Measurements from ENCODE around the gene HPS4. TPM values are rescaled to one million over a fixed set of nuclear protein-coding genes. Genes with fewer than 3 reads are reported as not detected.

HPS4 gene
- total RNA-seq, 4 donors from 2014 or later = 29.1 to 51.2 (median 37.2) TPM

DNA sequence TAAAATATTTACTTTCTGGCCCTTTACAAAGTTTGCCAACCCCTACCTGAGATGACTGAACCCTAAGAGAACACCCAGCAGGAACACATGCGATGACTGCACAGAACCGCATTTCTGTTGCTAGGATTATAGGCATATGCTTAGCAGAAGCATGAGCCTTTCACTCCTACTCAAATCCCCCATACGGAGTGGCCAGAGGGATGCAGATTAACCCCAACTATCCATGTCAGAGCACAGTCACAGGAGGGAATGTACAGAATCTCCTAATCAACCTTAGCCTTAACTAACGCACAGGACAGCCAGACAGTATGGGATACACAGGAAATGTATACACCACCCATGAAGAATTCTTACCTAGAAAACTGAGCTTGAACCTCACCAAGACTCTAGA lies 6.2 kb downstream of the HPS4 start:
- no peak overlapping the region for H3K4me3 ChIP-seq
- no peak overlapping the region for H3K27ac ChIP-seq
- peaks cover 16 to 39% (median 30%) of the 10 kb centered on the region in 4 donors for H3K4me1 ChIP-seq
- H3K36me3 ChIP-seq = peaks cover 0 to 36% (median 9%) of the 10 kb centered on the region in 4 donors
- H3K9me3 ChIP-seq = no peaks in the 10 kb centered on the region
- no peaks in the 10 kb centered on the region for H3K27me3 ChIP-seq
- TF ChIP-seq POLR2A (IDR thresholded peaks at IDR 0.05) (no peak), POLR2AphosphoS5 (IDR thresholded peaks at IDR 0.05) (no peak), EP300 (IDR thresholded peaks at IDR 0.05; ENCODE audit: low read depth) (no peak)
- TF ChIP-seq, protein P1, sequence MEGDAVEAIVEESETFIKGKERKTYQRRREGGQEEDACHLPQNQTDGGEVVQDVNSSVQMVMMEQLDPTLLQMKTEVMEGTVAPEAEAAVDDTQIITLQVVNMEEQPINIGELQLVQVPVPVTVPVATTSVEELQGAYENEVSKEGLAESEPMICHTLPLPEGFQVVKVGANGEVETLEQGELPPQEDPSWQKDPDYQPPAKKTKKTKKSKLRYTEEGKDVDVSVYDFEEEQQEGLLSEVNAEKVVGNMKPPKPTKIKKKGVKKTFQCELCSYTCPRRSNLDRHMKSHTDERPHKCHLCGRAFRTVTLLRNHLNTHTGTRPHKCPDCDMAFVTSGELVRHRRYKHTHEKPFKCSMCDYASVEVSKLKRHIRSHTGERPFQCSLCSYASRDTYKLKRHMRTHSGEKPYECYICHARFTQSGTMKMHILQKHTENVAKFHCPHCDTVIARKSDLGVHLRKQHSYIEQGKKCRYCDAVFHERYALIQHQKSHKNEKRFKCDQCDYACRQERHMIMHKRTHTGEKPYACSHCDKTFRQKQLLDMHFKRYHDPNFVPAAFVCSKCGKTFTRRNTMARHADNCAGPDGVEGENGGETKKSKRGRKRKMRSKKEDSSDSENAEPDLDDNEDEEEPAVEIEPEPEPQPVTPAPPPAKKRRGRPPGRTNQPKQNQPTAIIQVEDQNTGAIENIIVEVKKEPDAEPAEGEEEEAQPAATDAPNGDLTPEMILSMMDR (IDR thresholded peaks at IDR 0.05) = no peak
- in situ Hi-C loops (cut with MboI; ENCODE audit: low pct_ligation_motif_present in 1 of 4, low pct_unique_long_range_greater_than_20kb in 1 of 4, low sequenced_read_pairs in 3 of 4) (no loop called here), intact Hi-C loops (cut with DNase I; ENCODE audit: low total_unique reads) (no loop called here)
- WGBS, 2 donors (ENCODE audit: low coverage in 1 of 2) = 45 to 100% methylated on average over 1 to 4 of the region's 4 CpGs
- DNase-seq = no peak

DNA sequence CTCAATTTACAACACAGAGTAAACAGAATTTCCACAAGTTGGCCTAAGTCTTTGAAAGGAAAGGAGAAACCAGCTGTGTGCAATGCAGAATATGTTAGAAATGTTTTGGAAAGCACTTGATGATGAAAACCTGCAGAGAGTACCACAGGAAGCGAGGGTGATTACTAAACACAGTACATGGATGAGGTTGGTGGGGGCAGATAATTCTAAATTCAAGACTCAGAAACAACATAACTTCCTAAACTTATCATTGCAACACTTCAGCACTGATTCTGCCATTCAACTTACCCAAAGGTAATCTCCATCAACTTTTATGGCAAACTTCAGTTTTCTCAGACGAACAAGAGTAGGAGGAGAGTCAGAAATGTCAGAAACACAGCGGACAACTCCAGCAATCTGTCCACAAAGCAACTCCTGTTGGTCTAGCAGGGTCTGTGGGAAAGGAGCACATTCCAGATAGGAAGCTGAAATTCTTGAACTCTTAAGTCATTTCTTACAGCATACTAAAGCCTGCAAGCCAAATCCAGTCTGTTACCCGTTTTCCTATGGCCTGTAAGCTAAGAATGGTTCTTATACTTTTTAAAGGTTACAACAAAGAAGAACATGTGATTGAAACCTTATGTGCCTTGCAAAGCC lies 6.8 kb downstream of the HPS4 start:
- in situ Hi-C loops (cut with MboI; ENCODE audit: low pct_ligation_motif_present in 1 of 4, low pct_unique_long_range_greater_than_20kb in 1 of 4, low sequenced_read_pairs in 3 of 4) (no loop called here), intact Hi-C loops (cut with DNase I; ENCODE audit: low total_unique reads) (no loop called here)
- peaks cover 15 to 34% (median 27%) of the 10 kb centered on the region in 4 donors for H3K4me1 ChIP-seq
- H3K4me3 ChIP-seq = no peak overlapping the region
- WGBS, 2 donors (ENCODE audit: low coverage in 1 of 2) = 84 to 90% methylated on average over 4 of the region's 4 CpGs
- no peak overlapping the region for H3K27ac ChIP-seq
- no peak for DNase-seq
- H3K36me3 ChIP-seq = peaks cover 0 to 42% (median 12%) of the 10 kb centered on the region in 4 donors
- no peak for TF ChIP-seq POLR2A (IDR thresholded peaks at IDR 0.05)
- TF ChIP-seq EP300 (IDR thresholded peaks at IDR 0.05; ENCODE audit: low read depth) = no peak
- TF ChIP-seq, protein P1 (IDR thresholded peaks at IDR 0.05) = no peak
- no peak for TF ChIP-seq POLR2AphosphoS5 (IDR thresholded peaks at IDR 0.05)
- H3K9me3 ChIP-seq = no peaks in the 10 kb centered on the region
- H3K27me3 ChIP-seq = no peaks in the 10 kb centered on the region

DNA sequence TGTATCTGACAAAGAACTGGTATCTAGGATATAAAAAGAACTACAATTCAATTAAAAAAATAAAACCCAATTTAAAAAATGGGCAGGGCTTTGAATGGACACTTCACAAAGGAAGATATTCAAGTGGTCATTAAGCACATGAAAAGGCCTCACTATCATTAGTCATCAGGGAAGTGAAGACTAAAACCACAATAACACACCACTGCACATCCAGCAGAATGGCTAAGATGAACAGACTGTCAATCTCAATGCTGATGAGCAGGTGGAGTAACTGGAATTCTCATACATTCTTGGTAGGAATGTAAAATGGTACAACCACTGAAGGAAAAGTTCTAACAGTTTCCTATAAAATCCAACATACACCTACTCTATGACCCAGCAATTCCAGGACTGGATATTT lies 8.9 kb downstream of the HPS4 start:
- H3K27ac ChIP-seq = no peak overlapping the region
- in situ Hi-C loops (cut with MboI; ENCODE audit: low pct_ligation_motif_present in 1 of 4, low pct_unique_long_range_greater_than_20kb in 1 of 4, low sequenced_read_pairs in 3 of 4) (no loop called here), intact Hi-C loops (cut with DNase I; ENCODE audit: low total_unique reads) (no loop called here)
- TF ChIP-seq EP300 (IDR thresholded peaks at IDR 0.05; ENCODE audit: low read depth) = no peak
- no peak for TF ChIP-seq POLR2AphosphoS5 (IDR thresholded peaks at IDR 0.05)
- no peak for DNase-seq
- no peak overlapping the region for H3K4me3 ChIP-seq
- no peaks in the 10 kb centered on the region for H3K27me3 ChIP-seq
- peaks cover 0 to 61% (median 21%) of the 10 kb centered on the region in 4 donors for H3K36me3 ChIP-seq
- H3K9me3 ChIP-seq = no peaks in the 10 kb centered on the region
- peaks cover 0 to 13% (median 8%) of the 10 kb centered on the region in 4 donors for H3K4me1 ChIP-seq

DNA sequence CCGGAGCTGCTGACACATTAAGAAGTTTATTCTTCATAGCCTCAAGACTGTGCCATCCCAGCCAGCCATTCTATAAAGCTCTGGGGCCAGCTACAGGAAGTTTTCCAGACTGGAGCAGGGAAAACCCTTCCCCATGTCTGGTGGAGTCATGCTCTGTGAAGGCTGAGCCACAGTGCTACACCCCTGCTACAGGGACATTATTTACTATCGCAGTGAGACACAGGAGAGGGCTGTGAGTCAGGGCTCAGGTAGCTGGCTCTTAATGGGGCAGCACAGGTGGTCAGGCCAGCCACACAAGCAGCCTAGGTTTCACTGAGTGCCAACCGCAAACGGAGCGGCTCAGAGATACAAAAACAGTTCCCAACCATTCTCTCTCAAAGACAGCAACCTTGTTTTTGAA lies 12.1 kb downstream of the HPS4 start:
- no peak for TF ChIP-seq POLR2AphosphoS5 (IDR thresholded peaks at IDR 0.05)
- TF ChIP-seq POLR2A (IDR thresholded peaks at IDR 0.05) = no peak
- no peak for TF ChIP-seq EP300 (IDR thresholded peaks at IDR 0.05; ENCODE audit: low read depth)
- TF ChIP-seq, protein P1 (IDR thresholded peaks at IDR 0.05) = no peak
- Histone ChIP-seq H3K27ac (no peak overlapping the region), H3K9me3 (no peaks in the 10 kb centered on the region), H3K4me3 (no peak overlapping the region), H3K36me3 (peaks cover 0 to 71% (median 33%) of the 10 kb centered on the region in 4 donors), H3K4me1 (no peaks in the 10 kb centered on the region), H3K27me3 (no peaks in the 10 kb centered on the region)
- 88 to 100% methylated on average over 3 to 5 of the region's 5 CpGs for WGBS, 2 donors (ENCODE audit: low coverage in 1 of 2)
- in situ Hi-C loops (cut with MboI; ENCODE audit: low pct_ligation_motif_present in 1 of 4, low pct_unique_long_range_greater_than_20kb in 1 of 4, low sequenced_read_pairs in 3 of 4) = no loop called here
- DNase-seq = no peak
- intact Hi-C loops (cut with DNase I; ENCODE audit: low total_unique reads) = no loop called here

DNA sequence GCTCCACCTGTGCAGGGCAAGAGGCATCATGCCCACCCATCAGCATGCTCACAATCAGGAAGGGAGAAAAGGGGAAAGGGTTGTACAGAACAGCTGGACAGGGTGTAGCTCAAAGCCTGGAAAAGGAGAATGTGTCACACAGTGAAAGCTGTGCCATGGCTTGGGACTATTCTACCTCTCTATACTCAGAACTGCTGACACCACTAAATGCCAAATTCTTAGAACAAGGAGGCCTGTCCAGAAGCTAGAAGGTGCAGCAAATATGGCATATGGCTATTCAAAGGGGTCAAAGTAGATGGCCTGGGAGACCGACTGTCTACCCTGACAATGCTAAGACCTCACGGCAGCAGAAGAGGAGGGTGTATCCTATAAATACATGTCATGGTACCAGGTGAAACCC lies 12.8 kb downstream of the HPS4 start:
- H3K27ac ChIP-seq = no peak overlapping the region
- no peak for TF ChIP-seq POLR2AphosphoS5 (IDR thresholded peaks at IDR 0.05)
- TF ChIP-seq, protein P1 (IDR thresholded peaks at IDR 0.05) = no peak
- TF ChIP-seq POLR2A (IDR thresholded peaks at IDR 0.05) = no peak
- no peak for TF ChIP-seq EP300 (IDR thresholded peaks at IDR 0.05; ENCODE audit: low read depth)
- peaks cover 0 to 67% (median 32%) of the 10 kb centered on the region in 4 donors for H3K36me3 ChIP-seq
- no peaks in the 10 kb centered on the region for H3K27me3 ChIP-seq
- WGBS, 2 donors (ENCODE audit: low coverage in 1 of 2) = 100% methylated on average over 2 of the region's 2 CpGs; no CpG with 5 or more reads in 1 of the 2 donors
- no peaks in the 10 kb centered on the region for H3K9me3 ChIP-seq
- DNase-seq = no peak
- intact Hi-C loops (cut with DNase I; ENCODE audit: low total_unique reads) = no loop called here
- in situ Hi-C loops (cut with MboI; ENCODE audit: low pct_ligation_motif_present in 1 of 4, low pct_unique_long_range_greater_than_20kb in 1 of 4, low sequenced_read_pairs in 3 of 4) = no loop called here
- no peaks in the 10 kb centered on the region for H3K4me1 ChIP-seq
- H3K4me3 ChIP-seq = no peak overlapping the region
